ENCODE results near the gene FBLN2.

FBLN2 gene

DNA sequence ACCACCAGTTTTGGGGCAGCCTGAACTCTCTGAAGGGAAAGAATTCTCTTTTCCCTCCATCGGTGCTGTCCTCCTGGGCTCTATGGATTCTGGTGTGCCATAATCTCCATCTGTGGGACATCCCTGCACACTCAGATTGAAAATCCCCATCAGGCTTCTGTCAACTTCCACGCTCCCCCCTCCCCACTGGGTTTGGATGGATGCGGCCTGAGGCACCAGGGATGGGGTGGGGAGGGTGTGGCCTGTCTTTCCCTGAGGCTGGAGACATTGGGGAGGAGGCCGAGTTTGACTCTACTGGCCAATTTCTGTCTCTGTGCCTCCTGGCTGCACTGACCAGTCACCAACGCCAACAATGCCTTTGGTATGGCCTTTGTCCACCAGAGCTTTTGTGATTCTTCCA lies 16.3 kb upstream of the FBLN2 start:
- Mint-ChIP-seq H3K9me3 (peaks cover 3% of the 10 kb centered on the region), H3K4me1 (peaks cover 4% of the 10 kb centered on the region), H3K27me3 (peaks cover 35% of the 10 kb centered on the region)

DNA sequence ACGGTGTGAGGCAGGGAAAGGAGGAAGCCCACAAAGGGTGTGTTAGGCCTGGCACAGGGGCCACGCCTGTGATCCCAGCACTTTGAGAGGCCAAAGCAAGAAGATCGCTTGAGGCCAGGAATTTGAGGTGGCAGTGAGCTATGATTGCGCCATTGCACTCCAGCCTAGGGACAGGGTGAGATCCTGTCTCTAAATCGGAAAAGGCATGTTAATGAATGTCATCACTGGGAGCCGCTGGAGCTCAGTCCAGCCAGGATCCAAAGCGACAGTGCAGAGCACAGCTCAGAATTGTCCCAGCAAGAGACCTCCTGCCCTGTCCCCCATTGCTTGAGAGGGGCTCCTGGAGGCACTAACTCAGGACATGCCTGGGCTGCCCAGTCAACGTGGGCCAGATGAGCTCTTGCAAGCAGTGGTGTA lies 15.0 kb upstream of the FBLN2 start:
- Mint-ChIP-seq H3K4me1 (peaks cover 4% of the 10 kb centered on the region), H3K27me3 (peaks cover 34% of the 10 kb centered on the region), H3K4me3 (no peak overlapping the region), H3K9me3 (peaks cover 3% of the 10 kb centered on the region), H3K36me3 (peaks cover under 1% of the 10 kb centered on the region), H3K27ac (no peak overlapping the region)
- ATAC-seq (ENCODE audit: low read depth) = no peak
- DNase-seq (ENCODE audit: low spot score in 2 of 2) = no peak

More for the DNA sequence above, 16.3 kb upstream of the FBLN2 start:
- DNase-seq (ENCODE audit: low spot score in 2 of 2) (no peak), ATAC-seq (ENCODE audit: low read depth) (no peak)
- Mint-ChIP-seq H3K36me3 (no peaks in the 10 kb centered on the region), H3K27ac (no peak overlapping the region), H3K4me3 (no peak overlapping the region)

GRCh38 chr3:13535526-13535875 lies 13.4 kb upstream of the FBLN2 start:
- H3K9me3 Mint-ChIP-seq = peaks cover 3% of the 10 kb centered on the region
- H3K27ac Mint-ChIP-seq = no peak overlapping the region
- peaks cover 4% of the 10 kb centered on the region for H3K4me1 Mint-ChIP-seq
- H3K36me3 Mint-ChIP-seq = peaks cover 2% of the 10 kb centered on the region
- no peak for DNase-seq (ENCODE audit: low spot score in 2 of 2)
- ATAC-seq (ENCODE audit: low read depth) = no peak
- H3K4me3 Mint-ChIP-seq = no peak overlapping the region
- peaks cover 31% of the 10 kb centered on the region for H3K27me3 Mint-ChIP-seq

DNA sequence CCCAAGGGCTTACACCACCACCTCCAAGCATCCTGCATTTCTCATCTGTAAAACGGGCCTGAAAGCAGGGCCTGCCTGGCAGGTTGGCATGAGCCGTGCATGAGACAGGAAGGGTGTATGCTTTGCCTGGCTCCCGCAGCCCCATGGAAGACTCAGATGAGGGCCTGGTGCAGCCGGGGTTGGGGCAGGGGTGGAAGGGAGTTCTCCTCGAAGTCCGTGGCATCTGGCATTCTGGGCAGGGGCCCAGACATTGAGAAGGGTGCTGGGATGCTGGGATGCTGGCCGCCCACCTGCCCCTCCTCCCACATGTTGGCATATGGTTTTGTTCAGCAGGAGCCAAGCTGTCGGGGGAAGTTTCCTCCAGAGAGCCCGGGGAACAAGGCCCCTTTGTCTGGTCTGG lies 13.0 kb upstream of the FBLN2 start:
- Mint-ChIP-seq H3K27me3 (peaks cover 28% of the 10 kb centered on the region), H3K27ac (no peak overlapping the region)

GRCh38 chr3:13536432-13536831 lies 12.5 kb upstream of the FBLN2 start:
- peaks cover 4% of the 10 kb centered on the region for H3K36me3 Mint-ChIP-seq
- DNase-seq (ENCODE audit: low spot score in 2 of 2) (no peak), ATAC-seq (ENCODE audit: low read depth) (no peak)
- H3K4me3 Mint-ChIP-seq = no peak overlapping the region
- peaks cover 4% of the 10 kb centered on the region for H3K9me3 Mint-ChIP-seq
- no peak overlapping the region for H3K27ac Mint-ChIP-seq
- peaks cover 29% of the 10 kb centered on the region for H3K27me3 Mint-ChIP-seq
- H3K4me1 Mint-ChIP-seq = peaks cover 4% of the 10 kb centered on the region

More for the DNA sequence above, 13.0 kb upstream of the FBLN2 start:
- Mint-ChIP-seq H3K9me3 (peaks cover 3% of the 10 kb centered on the region), H3K36me3 (peaks cover 3% of the 10 kb centered on the region), H3K4me1 (peaks cover 4% of the 10 kb centered on the region), H3K4me3 (no peak overlapping the region)
- DNase-seq (ENCODE audit: low spot score in 2 of 2) = no peak
- ATAC-seq (ENCODE audit: low read depth) = no peak

GRCh38 chr3:13536832-13537231 lies 12.1 kb upstream of the FBLN2 start:
- peaks cover 4% of the 10 kb centered on the region for H3K4me1 Mint-ChIP-seq
- no peak overlapping the region for H3K4me3 Mint-ChIP-seq
- no peak overlapping the region for H3K27ac Mint-ChIP-seq
- peaks cover 29% of the 10 kb centered on the region for H3K27me3 Mint-ChIP-seq
- DNase-seq (ENCODE audit: low spot score in 2 of 2) = no peak
- peaks cover 4% of the 10 kb centered on the region for H3K9me3 Mint-ChIP-seq
- peaks cover 4% of the 10 kb centered on the region for H3K36me3 Mint-ChIP-seq
- ATAC-seq (ENCODE audit: low read depth) = no peak

DNA sequence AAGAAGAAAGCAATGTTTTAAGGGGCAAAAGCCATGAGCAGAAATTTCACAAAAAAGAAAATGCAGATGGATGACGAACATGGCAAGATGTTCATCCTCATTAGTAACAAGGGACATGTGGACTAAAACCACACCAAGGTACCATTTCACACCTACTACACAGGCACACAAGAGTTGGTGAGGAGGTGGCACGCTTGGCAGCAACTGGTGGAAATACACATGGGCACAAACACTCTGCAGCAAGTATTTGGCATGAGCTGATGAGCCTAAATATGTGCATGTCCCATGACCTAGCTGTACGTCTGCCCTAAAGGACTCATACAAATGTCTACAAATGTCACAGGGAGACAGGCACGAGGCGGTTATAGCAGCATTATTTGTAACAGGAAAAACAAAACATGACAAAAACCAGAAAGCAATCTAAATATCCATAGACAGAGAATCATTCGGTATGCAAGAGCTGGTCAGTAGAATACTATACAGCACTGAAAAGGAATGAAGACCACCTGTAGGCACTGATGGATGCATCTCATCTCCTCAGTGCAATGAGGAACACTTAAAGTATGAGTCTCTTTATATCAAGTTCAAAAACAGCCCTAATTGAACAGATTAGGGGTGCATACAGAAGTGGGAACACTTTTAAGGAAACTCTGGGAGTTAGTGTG lies 11.5 kb upstream of the FBLN2 start:
- Mint-ChIP-seq H3K9me3 (peaks cover 4% of the 10 kb centered on the region), H3K27ac (no peak overlapping the region), H3K4me3 (no peak overlapping the region), H3K4me1 (peaks cover 4% of the 10 kb centered on the region), H3K36me3 (peaks cover 4% of the 10 kb centered on the region), H3K27me3 (peaks cover 29% of the 10 kb centered on the region)
- DNase-seq (ENCODE audit: low spot score in 2 of 2) = no peak
- ATAC-seq (ENCODE audit: low read depth) = no peak

- no peak for DNase-seq (ENCODE audit: low spot score in 2 of 2)
- Mint-ChIP-seq H3K4me1 (peaks cover 4% of the 10 kb centered on the region), H3K27ac (no peak overlapping the region), H3K27me3 (peaks cover 29% of the 10 kb centered on the region), H3K36me3 (peaks cover 4% of the 10 kb centered on the region), H3K9me3 (peaks cover 4% of the 10 kb centered on the region), H3K4me3 (no peak overlapping the region)
- no peak for ATAC-seq (ENCODE audit: low read depth)
These were observed 11.0 kb upstream of the FBLN2 start for GRCh38 chr3:13537909-13538296.

- H3K27me3 Mint-ChIP-seq = peaks cover 27% of the 10 kb centered on the region
- H3K36me3 Mint-ChIP-seq = peaks cover 4% of the 10 kb centered on the region
- ATAC-seq (ENCODE audit: low read depth) (no peak), DNase-seq (ENCODE audit: low spot score in 2 of 2) (no peak)
- H3K4me3 Mint-ChIP-seq = no peak overlapping the region
- peaks cover 4% of the 10 kb centered on the region for H3K4me1 Mint-ChIP-seq
- H3K9me3 Mint-ChIP-seq = peaks cover 4% of the 10 kb centered on the region
- H3K27ac Mint-ChIP-seq = no peak overlapping the region
These were observed 10.2 kb upstream of the FBLN2 start for GRCh38 chr3:13538520-13539291.

DNA sequence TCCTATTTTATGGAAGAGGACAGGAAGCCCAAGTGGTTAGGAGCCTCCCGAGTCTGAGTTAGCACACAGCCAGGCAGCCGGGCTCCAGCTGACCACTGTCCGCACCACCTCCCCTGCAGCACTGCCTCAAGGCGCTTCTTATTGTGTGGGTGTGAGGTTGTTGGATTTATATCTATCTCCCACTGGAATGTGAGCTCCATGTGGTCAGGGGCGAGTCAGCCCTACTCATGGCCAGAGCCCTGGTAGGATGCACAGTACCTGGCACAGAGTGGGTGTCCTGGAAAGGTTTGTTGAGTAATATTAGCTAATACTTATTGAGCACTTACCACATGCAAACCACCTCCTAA lies 9.7 kb upstream of the FBLN2 start:
- no peak for ATAC-seq (ENCODE audit: low read depth)
- Mint-ChIP-seq H3K4me3 (no peak overlapping the region), H3K27me3 (peaks cover 26% of the 10 kb centered on the region), H3K4me1 (peaks cover 4% of the 10 kb centered on the region), H3K27ac (no peak overlapping the region), H3K36me3 (peaks cover 4% of the 10 kb centered on the region), H3K9me3 (peaks cover 4% of the 10 kb centered on the region)
- DNase-seq (ENCODE audit: low spot score in 2 of 2) = no peak

DNA sequence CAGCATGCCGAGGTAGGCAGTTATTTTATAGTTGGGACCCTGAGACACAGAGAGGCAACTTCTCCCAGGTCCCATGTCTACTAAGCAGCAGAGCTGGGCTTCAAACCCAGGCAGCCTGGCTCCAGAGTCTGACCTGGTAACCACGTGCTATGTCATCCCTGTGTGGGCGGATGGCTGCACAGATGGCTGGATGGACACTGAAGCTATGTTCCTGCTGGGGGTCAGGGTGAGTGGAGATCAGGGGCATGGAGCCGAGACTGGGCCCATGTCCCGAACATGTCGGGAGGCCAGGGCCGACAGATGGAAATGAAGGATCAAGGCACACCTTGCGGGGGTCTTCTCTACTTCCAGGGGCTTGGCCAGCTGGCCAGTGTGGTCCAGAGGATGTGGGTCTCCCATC lies 9.3 kb upstream of the FBLN2 start:
- Mint-ChIP-seq H3K4me1 (peaks cover 4% of the 10 kb centered on the region), H3K27me3 (peaks cover 26% of the 10 kb centered on the region), H3K27ac (no peak overlapping the region), H3K36me3 (peaks cover 4% of the 10 kb centered on the region), H3K4me3 (no peak overlapping the region), H3K9me3 (peaks cover 4% of the 10 kb centered on the region)
- DNase-seq (ENCODE audit: low spot score in 2 of 2) = no peak
- no peak for ATAC-seq (ENCODE audit: low read depth)

DNA sequence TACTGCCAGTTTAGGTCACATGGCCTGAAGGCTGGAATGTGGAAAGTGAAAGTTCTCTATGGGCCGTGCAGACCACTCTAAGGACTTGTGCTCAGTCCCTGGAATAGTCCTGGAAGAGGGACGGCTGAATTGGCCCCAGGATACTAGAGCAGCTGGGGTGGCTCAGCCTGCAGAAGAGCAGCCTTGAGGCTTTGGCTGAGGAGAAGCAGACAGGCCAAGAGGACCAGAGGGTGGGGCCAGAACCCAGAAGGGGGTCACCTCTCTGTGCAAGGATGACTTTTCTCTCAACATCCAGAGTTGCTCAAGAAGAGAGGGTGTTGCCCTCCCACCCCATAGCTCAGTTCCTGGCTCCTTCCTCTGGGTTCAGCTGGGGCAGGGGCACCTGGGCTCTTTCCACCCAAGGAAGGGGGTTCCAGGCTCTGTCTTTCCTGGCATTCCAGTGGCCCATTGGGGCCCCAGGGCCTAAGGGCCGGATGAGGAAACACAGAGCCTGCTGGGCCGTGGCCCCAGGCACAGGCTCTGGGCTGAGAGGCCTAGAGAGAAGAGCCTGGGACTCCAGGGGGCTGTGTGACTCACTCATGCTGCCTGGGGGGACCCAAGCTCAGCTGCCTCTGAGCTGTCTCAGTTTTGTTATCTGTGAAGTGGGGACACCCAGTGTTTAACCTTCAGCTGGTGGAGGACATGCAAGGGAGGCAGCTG lies 8.5 kb upstream of the FBLN2 start:
- no peak for DNase-seq (ENCODE audit: low spot score in 2 of 2)
- ATAC-seq (ENCODE audit: low read depth) = no peak
- Mint-ChIP-seq H3K36me3 (peaks cover 4% of the 10 kb centered on the region), H3K27ac (no peak overlapping the region), H3K27me3 (peaks cover 25% of the 10 kb centered on the region), H3K4me3 (no peak overlapping the region), H3K9me3 (peaks cover 4% of the 10 kb centered on the region), H3K4me1 (peaks cover 4% of the 10 kb centered on the region)

- no peak overlapping the region for H3K4me3 Mint-ChIP-seq
- no peak for ATAC-seq (ENCODE audit: low read depth)
- H3K27me3 Mint-ChIP-seq = peaks cover 19% of the 10 kb centered on the region
- DNase-seq (ENCODE audit: low spot score in 2 of 2) = no peak
- peaks cover 4% of the 10 kb centered on the region for H3K36me3 Mint-ChIP-seq
- H3K9me3 Mint-ChIP-seq = peaks cover 4% of the 10 kb centered on the region
- H3K4me1 Mint-ChIP-seq = peaks cover 1% of the 10 kb centered on the region
- no peak overlapping the region for H3K27ac Mint-ChIP-seq
These were observed 7.2 kb upstream of the FBLN2 start for GRCh38 chr3:13541691-13542090.

GRCh38 chr3:13542142-13542541 lies 6.8 kb upstream of the FBLN2 start:
- no peak overlapping the region for H3K27ac Mint-ChIP-seq
- H3K36me3 Mint-ChIP-seq = peaks cover 4% of the 10 kb centered on the region
- H3K4me1 Mint-ChIP-seq = no peaks in the 10 kb centered on the region
- H3K27me3 Mint-ChIP-seq = peaks cover 16% of the 10 kb centered on the region
- no peak for DNase-seq (ENCODE audit: low spot score in 2 of 2)
- H3K4me3 Mint-ChIP-seq = no peak overlapping the region
- ATAC-seq (ENCODE audit: low read depth) = no peak
- H3K9me3 Mint-ChIP-seq = peaks cover 4% of the 10 kb centered on the region
